Erythroblast (primary cell): ENCODE data around the gene GSTCD.

Experiments
- GATA1 ChIP-seq: IDR thresholded peaks from 2 replicates; pipeline ENCODE4 v1.6.1; 2011; ENCODE audit warnings: low read depth, mild to moderate bottlenecking, control low read depth, low read length, moderate library complexity
- POLR2A ChIP-seq: IDR thresholded peaks from 2 replicates; pipeline ENCODE4 v1.6.1; 2011; ENCODE audit warnings: mild to moderate bottlenecking, low read length

DNA sequence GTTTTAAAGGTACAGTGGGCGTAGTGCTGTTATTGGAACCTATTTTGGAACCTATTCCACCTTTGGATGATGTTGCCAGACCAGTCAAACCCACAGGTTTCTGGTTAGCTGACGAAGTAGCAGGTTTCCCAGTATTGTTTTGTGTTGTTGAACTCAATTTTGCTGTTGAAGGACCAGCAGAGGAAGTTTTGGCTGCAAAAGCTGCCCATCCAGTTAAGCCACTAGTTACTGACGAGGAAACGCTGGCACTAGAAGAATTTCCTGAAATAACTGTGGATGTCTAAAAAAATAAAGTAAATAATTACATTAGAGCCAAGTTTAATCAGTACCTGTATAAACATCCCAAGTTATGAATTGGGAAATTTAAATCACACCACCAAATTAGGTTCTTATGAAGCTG, 25.5 kb upstream of the GSTCD start:
- TF ChIP-seq POLR2A (no peak), GATA1 (no peak)
